HCT116 (cell line): ENCODE measurements around the gene BPIFB4. TPM values are rescaled to one million over a fixed set of nuclear protein-coding genes. Genes with fewer than 3 reads are reported as not detected.

Experiments used
- ATAC-seq: fragments of 200-7000 bp; cut with Tn5 transposase; 2 replicates; pipeline ENCODE4 v1.9.1; 2020; ENCODE audit warnings: mild to moderate bottlenecking, moderate library complexity
- BruUV-seq: library from RNA; stranded (reverse); fragments of 400-500 nt; replicated peaks from 2 replicates; lab custom pipeline; 2021; lab: Mats Ljungman, UMichigan
- CTCF ChIA-PET: fragments of 300-600 bp; sonication (Branson Sonifier 250); formaldehyde crosslinking; loops from one replicate; lab custom pipeline; 2021; ENCODE audit warnings: antibody characterized with exemption; lab: Charles Lee
- POLR2A ChIA-PET: fragments of 300-600, 350-600 bp; sonication (Branson Sonifier 250); formaldehyde crosslinking; loops from one replicate; lab custom pipeline; 2021; ENCODE audit warnings: antibody characterized with exemption; lab: Charles Lee
- RAD21 ChIA-PET, 2 experiments: fragments of 300-600 bp; sonication (Branson Sonifier 250); formaldehyde crosslinking; loops; one replicate each; lab custom pipeline; 2023; ENCODE audit warnings: low total read pairs in 2 of 2; ENCODE audit not compliant: uncharacterized antibody in 2 of 2, unreplicated experiment in 2 of 2, low non-redundant PET in 1 of 2; lab: Charles Lee
- DNase-seq: peaks from one replicate; pipeline ENCODE4 v3.0.0-alpha.2; 2010; ENCODE audit warnings: low read depth, low spot score
- H2AFZ ChIP-seq: fragments of 200-600 bp; shearing (Covaris generic), sonication (generic); 2 replicates; pipeline ENCODE4 v1.6.1; 2017; ENCODE audit warnings: low read depth, mixed run types, mixed read lengths, antibody characterized with exemption, low read length; ENCODE audit not compliant: poor library complexity, severe bottlenecking
- H3K27ac ChIP-seq: 2 replicates; pipeline ENCODE4 v1.5.1; 2012; ENCODE audit warnings: low read depth, low read length
- H3K27me3 ChIP-seq: fragments of 200-600 bp; sonication (generic); 2 replicates; pipeline ENCODE4 v1.6.1; 2016; ENCODE audit warnings: mixed run types, low read length, mixed read lengths; ENCODE audit not compliant: insufficient read depth
- H3K36me3 ChIP-seq, 2 experiments: fragments of 200-500 bp in 1 of 2; fragments of 200-600 bp in 1 of 2; sonication (Bioruptor generic) in 1 of 2; sonication (generic) in 1 of 2; 2 replicates each; pipeline versions ENCODE4 v1.5.1 to v1.6.1; 2014 to 2016; ENCODE audit warnings: low read length in 2 of 2, inconsistent platforms in 1 of 2, mixed read lengths in 1 of 2, mixed run types in 1 of 2; ENCODE audit not compliant: insufficient read depth in 2 of 2, control insufficient read depth in 1 of 2
- H3K4me1 ChIP-seq, 2 experiments: fragments of 200-600 bp in 1 of 2; sonication (generic) in 1 of 2; 2 replicates each; pipeline versions ENCODE4 v1.5.1 to v1.6.1; 2012 to 2017; ENCODE audit warnings: low read length in 2 of 2, inconsistent platforms in 1 of 2, mild to moderate bottlenecking in 1 of 2, mixed read lengths in 1 of 2, mixed run types in 1 of 2, moderate library complexity in 1 of 2; ENCODE audit not compliant: insufficient read depth in 2 of 2, control insufficient read depth in 1 of 2
- H3K4me2 ChIP-seq: fragments of 200-600 bp; sonication (generic); 2 replicates; pipeline ENCODE4 v1.6.1; 2017; ENCODE audit warnings: mixed run types, low read length, mixed read lengths
- H3K4me3 ChIP-seq, 2 experiments: fragments of 200-600 bp in 1 of 2; sonication (generic) in 1 of 2; replicated peaks in 1 of 2; 2 replicates each; pipeline ENCODE4 v1.5.1; 2011 to 2016; ENCODE audit warnings: low read length in 2 of 2, control low read depth in 1 of 2, low read depth in 1 of 2, mild to moderate bottlenecking in 1 of 2, mixed read lengths in 1 of 2, mixed run types in 1 of 2
- H3K79me2 ChIP-seq: fragments of 200-600 bp; sonication (generic); 2 replicates; pipeline ENCODE4 v1.6.1; 2017; ENCODE audit warnings: mild to moderate bottlenecking, mixed run types, low read length, moderate library complexity, mixed read lengths; ENCODE audit not compliant: insufficient read depth
- H3K9ac ChIP-seq: fragments of 200-600 bp; sonication (generic); 2 replicates; pipeline ENCODE4 v1.6.1; 2016; ENCODE audit warnings: low read length, mixed read lengths
- H3K9me2 ChIP-seq: fragments of 200-600 bp; sonication (generic), shearing (Covaris generic); 2 replicates; pipeline ENCODE4 v1.6.1; 2017; ENCODE audit warnings: mixed run types, mild to moderate bottlenecking, moderate library complexity; ENCODE audit not compliant: insufficient read depth
- H3K9me3 ChIP-seq, 2 experiments: fragments of 200-500 bp in 1 of 2; fragments of 200-600 bp in 1 of 2; sonication (Bioruptor generic) in 1 of 2; sonication (generic) in 1 of 2; 2 replicates each; pipeline ENCODE4 v1.6.1; 2014 to 2017; ENCODE audit warnings: low read length in 2 of 2, mixed read lengths in 2 of 2, inconsistent platforms in 1 of 2, low read depth in 1 of 2, mild to moderate bottlenecking in 1 of 2, mixed run types in 1 of 2, moderate library complexity in 1 of 2; ENCODE audit not compliant: control insufficient read depth in 1 of 2, insufficient read depth in 1 of 2
- H4K20me1 ChIP-seq: fragments of 200-600 bp; sonication (generic), shearing (Covaris generic); 2 replicates; pipeline ENCODE4 v1.6.1; 2017; ENCODE audit warnings: mixed run types, mild to moderate bottlenecking, moderate library complexity; ENCODE audit not compliant: insufficient read depth
- CBX3 ChIP-seq: IDR thresholded peaks from 2 replicates; pipeline ENCODE4 v1.6.1; 2012; ENCODE audit warnings: low read depth
- CTCF ChIP-seq, 3 experiments: fragments of 200-600 bp in 1 of 3; sonication (generic) in 1 of 3; IDR thresholded peaks in 2 of 3; conservative IDR thresholded peaks in 1 of 3; 2 replicates each; pipeline ENCODE4 v1.5.1; 2012 to 2017; ENCODE audit warnings: low read depth in 2 of 3, low read length in 2 of 3, antibody characterized with exemption in 1 of 3, borderline replicate concordance in 1 of 3, control low read depth in 1 of 3, mild to moderate bottlenecking in 1 of 3, mixed read lengths in 1 of 3, mixed run types in 1 of 3, moderate library complexity in 1 of 3; ENCODE audit not compliant: insufficient read depth in 1 of 3
- ELF1 ChIP-seq: IDR thresholded peaks from 2 replicates; pipeline ENCODE4 v1.6.1; 2012; ENCODE audit warnings: low read depth, borderline replicate concordance
- EZH2phosphoT487 ChIP-seq: fragments of 200-600 bp; IDR thresholded peaks from 2 replicates; pipeline ENCODE4 v1.6.1; 2018; ENCODE audit warnings: antibody characterized with exemption, borderline replicate concordance
- MAX ChIP-seq: IDR thresholded peaks from 2 replicates; pipeline ENCODE4 v1.6.1; 2012
- POLR2AphosphoS5 ChIP-seq: IDR thresholded peaks from 2 replicates; pipeline ENCODE4 v1.6.1; 2011; ENCODE audit warnings: mild to moderate bottlenecking, low read depth, low read length, moderate library complexity
- SRF ChIP-seq: IDR thresholded peaks from 2 replicates; pipeline ENCODE4 v1.6.1; 2012; ENCODE audit warnings: low read depth
- TCF7L2 ChIP-seq: IDR thresholded peaks from 2 replicates; pipeline ENCODE4 v1.7.0; 2011; ENCODE audit warnings: borderline replicate concordance, inconsistent platforms; ENCODE audit not compliant: insufficient read depth, insufficient read length; ENCODE audit errors: extremely low read depth
- ZNF274 ChIP-seq: fragments of 200-500 bp; sonication (Bioruptor generic); IDR thresholded peaks from 2 replicates; pipeline ENCODE4 v1.6.1; 2014; ENCODE audit warnings: mild to moderate bottlenecking, low read depth, low read length, inconsistent platforms
- intact Hi-C: fragments of 100-400 bp; cut with micrococcal nuclease; formaldehyde crosslinking; loops from 2 replicates; pipeline ENCODE4 v1.10.0; 2022
- total RNA-seq: library from RNA; stranded (reverse); gene quantifications from one replicate; pipeline ENCODE4 v1.2.1, GENCODE V29; 2021; ENCODE audit not compliant: unreplicated experiment

BPIFB4 gene
- total RNA-seq, 1 experiment from 2014 or later = not detected

GRCh38 chr20:33065785-33066184, 13.7 kb upstream of the BPIFB4 start:
- ChIA-PET RAD21 (no interaction called here), CTCF (no interaction called here), POLR2A (no interaction called here)
- no peaks in the 10 kb centered on the region for H3K4me1 ChIP-seq
- ATAC-seq = no peak
- DNase-seq = no peak
- H3K79me2 ChIP-seq = no peaks in the 10 kb centered on the region
- no peak overlapping the region for H3K27ac ChIP-seq
- H3K4me3 ChIP-seq = no peak overlapping the region
- no peaks in the 10 kb centered on the region for H3K9me3 ChIP-seq
- TF ChIP-seq SRF = no peak
- TF ChIP-seq TCF7L2 = no peak
- no peak for TF ChIP-seq CTCF (IDR thresholded peaks at IDR 0.05 in 2 of 3, conservative IDR thresholded peaks at IDR 0.05 in 1 of 3; ENCODE audit: borderline replicate concordance in 1 of 3, insufficient read depth in 1 of 3, low read depth in 2 of 3, low read length in 2 of 3)
- no peak for TF ChIP-seq ZNF274
- TF ChIP-seq POLR2AphosphoS5 = no peak
- no peak for TF ChIP-seq CBX3
- TF ChIP-seq MAX = no peak
- no peak for TF ChIP-seq EZH2phosphoT487
- no peak for TF ChIP-seq ELF1
- BruUV-seq = no TSS peak
- H3K9ac ChIP-seq = no peak overlapping the region
- H3K9me2 ChIP-seq = no peaks in the 10 kb centered on the region
- H3K36me3 ChIP-seq = no peaks in the 10 kb centered on the region
- no peaks in the 10 kb centered on the region for H4K20me1 ChIP-seq
- intact Hi-C loops = no loop called here
- H3K27me3 ChIP-seq = no peaks in the 10 kb centered on the region
- H3K4me2 ChIP-seq = no peak overlapping the region
- H2AFZ ChIP-seq = no peak overlapping the region
